A673 (cell line): ENCODE measurements around the gene MAPKAP1.

ENCODE experiments used
- CTCF ChIP-seq: fragments of 300-800, 200-600 bp; sonication (generic); conservative IDR thresholded peaks from 2 replicates; pipeline ENCODE4 v1.5.1; 2017; ENCODE audit warnings: low read depth, mild to moderate bottlenecking, antibody characterized with exemption, low read length, moderate library complexity, mixed read lengths
- EZH2 ChIP-seq: fragments of 200-600 bp; sonication (generic); IDR thresholded peaks from 2 replicates; pipeline ENCODE4 v1.6.1; 2017; ENCODE audit warnings: borderline replicate concordance, low read depth, mild to moderate bottlenecking, mixed read lengths, antibody characterized with exemption, low read length; ENCODE audit not compliant: poor library complexity, severe bottlenecking

- TF ChIP-seq CTCF: no peak
- TF ChIP-seq EZH2: no peak
Observed at GRCh38 chr9:125487842-125488241, 219.2 kb downstream of the MAPKAP1 start.
